ENCODE measurements around the gene ARFGEF2.

The ARFGEF2 gene

DNA sequence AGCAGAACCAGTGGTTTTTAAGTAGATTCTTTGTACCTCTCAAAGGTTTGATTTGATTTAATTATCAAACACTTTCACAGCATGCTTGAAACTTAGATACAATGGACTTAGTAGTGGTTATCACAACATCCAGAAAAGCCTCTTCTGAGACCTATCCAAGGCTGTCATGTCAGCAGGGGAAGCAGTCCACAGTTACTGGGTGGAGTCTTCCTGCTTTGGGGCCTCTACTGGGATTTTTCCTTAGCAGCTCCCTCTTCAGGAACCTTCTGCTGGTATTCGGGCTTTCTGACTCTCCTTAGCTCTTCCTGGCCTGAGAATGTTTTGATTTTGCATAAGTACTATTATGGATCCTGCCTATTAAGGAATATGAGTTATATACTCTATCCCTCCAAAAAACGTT, 36.0 kb downstream of the ARFGEF2 start:
- Histone ChIP-seq H3K27ac (ENCODE audit: low read length, poor library complexity, severe bottlenecking) (no peak overlapping the region), H3K4me3 (ENCODE audit: insufficient read depth in 1 of 2, low read depth in 1 of 2, low read length in 2 of 2) (no peak overlapping the region), H3K27me3 (ENCODE audit: control insufficient read depth in 1 of 2, insufficient read depth in 1 of 2, low read length in 2 of 2) (no peaks in the 10 kb centered on the region), H3K9ac (ENCODE audit: low read length) (no peak overlapping the region), H2AFZ (ENCODE audit: low read depth, low read length) (no peak overlapping the region), H4K91ac (ENCODE audit: low read length) (no peak overlapping the region), H2AK5ac (ENCODE audit: low read length, severe bottlenecking) (no peak overlapping the region), H3K4me1 (ENCODE audit: control insufficient read depth, insufficient read depth, low read depth, low read length) (no peaks in the 10 kb centered on the region), H3K23ac (ENCODE audit: low read length in 2 of 2) (no peak overlapping the region), H3K4me2 (ENCODE audit: low read length, poor library complexity, severe bottlenecking) (no peak overlapping the region), H3K79me1 (replicated peaks; ENCODE audit: low read length, poor library complexity, severe bottlenecking) (peaks cover 23% of the 10 kb centered on the region), H3K14ac (ENCODE audit: low read length in 2 of 2) (no peak overlapping the region), H4K8ac (ENCODE audit: low read length) (no peak overlapping the region), H2BK5ac (ENCODE audit: low read depth, low read length, poor library complexity, severe bottlenecking) (no peak overlapping the region), H2BK12ac (ENCODE audit: low read length in 2 of 2) (no peak overlapping the region), H3K18ac (ENCODE audit: low read depth in 1 of 2, low read length in 2 of 2) (no peak overlapping the region), H3K9me3 (ENCODE audit: control insufficient read depth, low read length) (no peaks in the 10 kb centered on the region), H3K4ac (ENCODE audit: low read depth in 1 of 2, low read length in 2 of 2) (no peak overlapping the region), H3K36me3 (ENCODE audit: control insufficient read depth in 1 of 2, insufficient read depth in 2 of 2, low read depth in 1 of 2, low read length in 2 of 2) (peaks cover 36 to 72% of the 10 kb centered on the region in 2 experiments), H2BK120ac (ENCODE audit: low read depth, low read length) (no peak overlapping the region), H2BK15ac (ENCODE audit: low read depth, poor library complexity, severe bottlenecking) (no peak overlapping the region)
- 69% methylated on average over 1 of the region's 2 CpGs for WGBS
- DNase-seq, result peak; percentile 26

DNA sequence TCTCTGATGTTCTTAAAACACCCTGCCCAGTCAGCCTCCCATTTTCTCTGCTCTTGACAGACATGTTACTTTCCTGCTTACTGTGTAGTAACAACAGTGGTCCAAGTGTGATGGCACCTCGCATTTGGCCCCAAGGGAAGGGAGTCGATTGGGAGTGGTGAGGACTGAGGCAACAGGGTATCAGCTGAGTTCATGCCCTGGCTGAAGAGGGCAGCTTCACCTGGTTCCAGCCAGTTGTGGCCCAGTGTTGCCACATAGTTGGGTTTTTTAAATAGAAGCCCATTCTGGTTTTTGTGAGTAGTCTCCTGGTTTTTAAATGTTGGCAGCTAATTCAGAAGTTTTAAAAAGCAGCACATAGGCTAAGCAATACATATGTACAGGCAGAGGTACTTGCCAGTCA, 37.2 kb downstream of the ARFGEF2 start:
- Histone ChIP-seq H3K4me3 (ENCODE audit: insufficient read depth in 1 of 2, low read depth in 1 of 2, low read length in 2 of 2) (no peak overlapping the region), H2BK5ac (ENCODE audit: low read depth, low read length, poor library complexity, severe bottlenecking) (no peak overlapping the region), H3K4ac (ENCODE audit: low read depth in 1 of 2, low read length in 2 of 2) (no peak overlapping the region), H4K8ac (ENCODE audit: low read length) (no peak overlapping the region), H2BK12ac (ENCODE audit: low read length in 2 of 2) (no peak overlapping the region), H3K79me1 (replicated peaks; ENCODE audit: low read length, poor library complexity, severe bottlenecking) (peaks cover 26% of the 10 kb centered on the region), H3K4me2 (ENCODE audit: low read length, poor library complexity, severe bottlenecking) (no peak overlapping the region), H3K9ac (ENCODE audit: low read length) (no peak overlapping the region), H2AK5ac (ENCODE audit: low read length, severe bottlenecking) (no peak overlapping the region), H3K27ac (ENCODE audit: low read length, poor library complexity, severe bottlenecking) (no peak overlapping the region), H3K4me1 (ENCODE audit: control insufficient read depth, insufficient read depth, low read depth, low read length) (no peaks in the 10 kb centered on the region), H3K36me3 (ENCODE audit: control insufficient read depth in 1 of 2, insufficient read depth in 2 of 2, low read depth in 1 of 2, low read length in 2 of 2) (peaks cover 31 to 72% of the 10 kb centered on the region in 2 experiments), H3K27me3 (ENCODE audit: control insufficient read depth in 1 of 2, insufficient read depth in 1 of 2, low read length in 2 of 2) (no peaks in the 10 kb centered on the region), H3K23ac (ENCODE audit: low read length in 2 of 2) (no peak overlapping the region), H2BK120ac (ENCODE audit: low read depth, low read length) (no peak overlapping the region), H2BK15ac (ENCODE audit: low read depth, poor library complexity, severe bottlenecking) (no peak overlapping the region), H3K9me3 (ENCODE audit: control insufficient read depth, low read length) (no peaks in the 10 kb centered on the region), H4K91ac (ENCODE audit: low read length) (no peak overlapping the region), H2AFZ (ENCODE audit: low read depth, low read length) (no peak overlapping the region), H3K14ac (ENCODE audit: low read length in 2 of 2) (no peak overlapping the region), H3K18ac (ENCODE audit: low read depth in 1 of 2, low read length in 2 of 2) (no peak overlapping the region)
- WGBS, result 95% methylated on average over 2 of the region's 2 CpGs
- no peak for DNase-seq

DNA sequence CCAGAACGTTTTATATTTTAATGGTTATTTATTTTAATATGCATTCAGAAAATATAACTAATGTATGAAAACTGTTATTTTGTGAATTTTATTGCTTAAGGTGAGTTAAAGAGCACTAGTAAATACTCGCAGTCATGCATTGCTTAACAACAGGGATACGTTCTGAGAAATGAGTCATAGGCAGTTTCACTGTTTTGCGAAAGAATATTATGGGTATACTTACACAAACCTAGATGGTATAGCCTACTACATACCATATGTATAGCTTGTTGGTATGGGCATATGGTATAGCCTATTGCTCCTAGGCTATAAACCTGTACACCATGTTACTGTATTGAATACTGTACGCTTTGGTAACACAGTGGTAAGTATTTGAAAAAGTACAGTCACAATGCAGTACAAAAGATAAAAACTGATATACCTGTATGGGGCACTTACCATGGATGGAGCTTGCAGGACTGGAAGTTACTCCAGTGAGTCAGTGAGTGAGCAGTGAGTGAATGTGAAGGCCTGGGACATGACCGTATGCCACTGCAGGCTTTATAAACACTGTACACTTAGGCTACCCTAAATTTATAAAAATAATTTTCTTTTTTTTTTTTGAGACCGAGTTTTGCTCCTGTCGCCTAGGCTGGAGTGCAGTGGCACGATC, 38.5 kb downstream of the ARFGEF2 start:
- Histone ChIP-seq H3K18ac (ENCODE audit: low read depth in 1 of 2, low read length in 2 of 2) (no peak overlapping the region), H3K4me1 (ENCODE audit: control insufficient read depth, insufficient read depth, low read depth, low read length) (no peaks in the 10 kb centered on the region), H2BK12ac (ENCODE audit: low read length in 2 of 2) (no peak overlapping the region), H2AK5ac (ENCODE audit: low read length, severe bottlenecking) (no peak overlapping the region), H2BK120ac (ENCODE audit: low read depth, low read length) (no peak overlapping the region), H3K9ac (ENCODE audit: low read length) (no peak overlapping the region), H2BK15ac (ENCODE audit: low read depth, poor library complexity, severe bottlenecking) (no peak overlapping the region), H3K4me3 (ENCODE audit: insufficient read depth in 1 of 2, low read depth in 1 of 2, low read length in 2 of 2) (no peak overlapping the region), H2BK5ac (ENCODE audit: low read depth, low read length, poor library complexity, severe bottlenecking) (no peak overlapping the region), H4K91ac (ENCODE audit: low read length) (no peak overlapping the region), H3K4ac (ENCODE audit: low read depth in 1 of 2, low read length in 2 of 2) (no peak overlapping the region), H3K27me3 (ENCODE audit: control insufficient read depth in 1 of 2, insufficient read depth in 1 of 2, low read length in 2 of 2) (no peaks in the 10 kb centered on the region), H3K36me3 (ENCODE audit: control insufficient read depth in 1 of 2, insufficient read depth in 2 of 2, low read depth in 1 of 2, low read length in 2 of 2) (peaks cover 34 to 70% of the 10 kb centered on the region in 2 experiments), H3K27ac (ENCODE audit: low read length, poor library complexity, severe bottlenecking) (no peak overlapping the region), H2AFZ (ENCODE audit: low read depth, low read length) (no peak overlapping the region), H3K23ac (ENCODE audit: low read length in 2 of 2) (no peak overlapping the region), H3K14ac (ENCODE audit: low read length in 2 of 2) (no peak overlapping the region), H3K79me1 (replicated peaks; ENCODE audit: low read length, poor library complexity, severe bottlenecking) (peaks cover 26% of the 10 kb centered on the region), H4K8ac (ENCODE audit: low read length) (no peak overlapping the region), H3K9me3 (ENCODE audit: control insufficient read depth, low read length) (no peaks in the 10 kb centered on the region), H3K4me2 (ENCODE audit: low read length, poor library complexity, severe bottlenecking) (no peak overlapping the region)
- WGBS, result 73% methylated on average over 5 of the region's 9 CpGs
- no peak for DNase-seq

DNA sequence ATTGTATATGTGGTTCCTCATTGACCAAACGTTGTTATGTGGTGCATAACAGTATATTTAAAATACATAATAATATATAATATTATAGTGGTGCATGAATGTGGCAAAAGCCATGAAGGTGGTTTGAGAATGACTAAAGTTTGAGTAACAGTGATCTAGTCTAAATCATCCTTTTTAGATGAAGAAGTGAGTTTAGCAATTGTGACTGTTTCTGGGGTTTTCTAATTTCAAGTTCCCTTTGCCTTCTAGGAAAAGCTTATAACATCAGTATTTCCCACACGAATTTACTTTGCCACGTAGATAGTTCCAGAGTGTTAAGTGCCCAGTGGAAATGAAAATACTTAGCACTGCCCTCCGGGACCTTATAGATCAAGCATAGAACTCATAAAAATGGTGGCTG, 40.9 kb downstream of the ARFGEF2 start:
- Histone ChIP-seq H3K27me3 (ENCODE audit: control insufficient read depth in 1 of 2, insufficient read depth in 1 of 2, low read length in 2 of 2) (no peaks in the 10 kb centered on the region), H2AFZ (ENCODE audit: low read depth, low read length) (no peak overlapping the region), H4K8ac (ENCODE audit: low read length) (no peak overlapping the region), H3K4me2 (ENCODE audit: low read length, poor library complexity, severe bottlenecking) (no peak overlapping the region), H2BK5ac (ENCODE audit: low read depth, low read length, poor library complexity, severe bottlenecking) (no peak overlapping the region), H3K4me1 (ENCODE audit: control insufficient read depth, insufficient read depth, low read depth, low read length) (no peaks in the 10 kb centered on the region), H3K18ac (ENCODE audit: low read depth in 1 of 2, low read length in 2 of 2) (no peak overlapping the region), H3K9me3 (ENCODE audit: control insufficient read depth, low read length) (no peaks in the 10 kb centered on the region), H3K79me1 (replicated peaks; ENCODE audit: low read length, poor library complexity, severe bottlenecking) (peaks cover 10% of the 10 kb centered on the region), H2BK15ac (ENCODE audit: low read depth, poor library complexity, severe bottlenecking) (no peak overlapping the region), H2BK120ac (ENCODE audit: low read depth, low read length) (no peak overlapping the region), H2BK12ac (ENCODE audit: low read length in 2 of 2) (no peak overlapping the region), H3K36me3 (ENCODE audit: control insufficient read depth in 1 of 2, insufficient read depth in 2 of 2, low read depth in 1 of 2, low read length in 2 of 2) (peaks cover 18 to 68% of the 10 kb centered on the region in 2 experiments), H3K4me3 (ENCODE audit: insufficient read depth in 1 of 2, low read depth in 1 of 2, low read length in 2 of 2) (no peak overlapping the region), H3K4ac (ENCODE audit: low read depth in 1 of 2, low read length in 2 of 2) (no peak overlapping the region), H3K27ac (ENCODE audit: low read length, poor library complexity, severe bottlenecking) (no peak overlapping the region), H3K14ac (ENCODE audit: low read length in 2 of 2) (no peak overlapping the region), H3K23ac (ENCODE audit: low read length in 2 of 2) (no peak overlapping the region), H2AK5ac (ENCODE audit: low read length, severe bottlenecking) (no peak overlapping the region), H4K91ac (ENCODE audit: low read length) (no peak overlapping the region), H3K9ac (ENCODE audit: low read length) (no peak overlapping the region)
- no peak for DNase-seq
- 100% methylated on average over 3 of the region's 4 CpGs for WGBS
